ENCODE results near the gene KCNH2.

DNA sequence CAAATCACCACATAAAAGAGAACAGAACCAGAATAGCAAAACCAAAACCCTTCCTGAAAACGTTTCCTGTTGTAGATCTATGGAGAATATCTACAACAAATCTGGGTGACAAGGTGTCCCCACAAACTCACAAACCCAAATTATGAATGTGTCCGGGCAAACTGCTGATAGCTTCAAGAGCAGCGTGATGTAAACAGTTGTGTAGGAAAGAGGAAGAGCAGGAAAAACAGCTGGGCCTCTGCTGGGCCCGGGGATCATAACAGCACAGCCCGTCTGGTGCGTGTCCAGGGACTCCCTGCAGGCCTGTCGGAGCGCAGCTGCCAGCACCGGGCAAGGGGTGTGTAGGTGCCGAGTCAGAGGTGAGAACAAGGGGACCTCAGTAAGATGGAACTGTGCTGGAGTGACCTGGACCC, 53.7 kb downstream of the KCNH2 start:
- TF ChIP-seq HDGF (IDR thresholded peaks at IDR 0.05; ENCODE audit: borderline replicate concordance): no peak
- no peak for TF ChIP-seq FOXM1 (IDR thresholded peaks at IDR 0.05; ENCODE audit: borderline replicate concordance)
- TF ChIP-seq BHLHE40 (IDR thresholded peaks at IDR 0.05; ENCODE audit: borderline replicate concordance): no peak
- TF ChIP-seq TARDBP (IDR thresholded peaks at IDR 0.05): no peak

Data from HEK293T (cell line).